H1 (cell line): ENCODE measurements around the gene CCDC24. TPM values are rescaled to one million over a fixed set of nuclear protein-coding genes. Genes with fewer than 3 reads are reported as not detected.
A peak's percentile ranks its signal among the peaks of the same experiment; 100 is the strongest.

Source experiments
- CTCF ChIA-PET: fragments of 300-600 bp; sonication (Branson Sonifier 250); formaldehyde crosslinking; loops from one replicate; lab custom pipeline; 2021; ENCODE audit not compliant: partially characterized antibody; lab: Charles Lee
- POLR2A ChIA-PET: fragments of 300-600 bp; sonication (Branson Sonifier 250); formaldehyde crosslinking; loops from one replicate; lab custom pipeline; 2021; ENCODE audit warnings: inconsistent platforms; ENCODE audit not compliant: partially characterized antibody; lab: Charles Lee
- DNase-seq, 2 experiments: peaks; one replicate each; pipeline versions ENCODE4 v3.0.0 to v3.0.0-alpha.2; 2010 to 2022; ENCODE audit warnings: low spot score in 2 of 2, low read depth in 1 of 2, mixed read lengths in 1 of 2
- FAIRE-seq: peaks from 2 replicates; lab custom pipeline; 2011; peaks lifted over from hg19 to GRCh38; lab: Jason Lieb, UNC
- H2AFZ ChIP-seq: 2 replicates; pipeline ENCODE4 v1.8.1; 2012; ENCODE audit warnings: low read length, inconsistent platforms
- H2AK5ac ChIP-seq: 2 replicates; pipeline ENCODE4 v1.6.1; 2013; ENCODE audit warnings: low read depth, low read length
- H2BK120ac ChIP-seq: replicated peaks from 2 replicates; pipeline ENCODE3; 2013; ENCODE audit warnings: low read depth, low read length, inconsistent platforms
- H2BK12ac ChIP-seq: 2 replicates; pipeline ENCODE4 v1.6.1; 2013; ENCODE audit warnings: low read depth, low read length
- H2BK15ac ChIP-seq: 2 replicates; pipeline ENCODE4 v1.6.1; 2013; ENCODE audit warnings: low read length
- H2BK20ac ChIP-seq: 2 replicates; pipeline ENCODE4 v1.6.1; 2013; ENCODE audit warnings: low read length
- H2BK5ac ChIP-seq: 2 replicates; pipeline ENCODE4 v1.6.1; 2013; ENCODE audit warnings: low read depth, low read length
- H3K14ac ChIP-seq: 2 replicates; pipeline ENCODE4 v1.6.1; 2013; ENCODE audit warnings: inconsistent platforms; ENCODE audit not compliant: insufficient read length
- H3K18ac ChIP-seq: 2 replicates; pipeline ENCODE4 v1.6.1; 2013; ENCODE audit warnings: low read length; ENCODE audit errors: extremely low read depth
- H3K23ac ChIP-seq: 2 replicates; pipeline ENCODE4 v1.6.1; 2013; ENCODE audit warnings: inconsistent platforms; ENCODE audit not compliant: insufficient read length
- H3K23me2 ChIP-seq: 2 replicates; pipeline ENCODE4 v1.6.1; 2013; ENCODE audit warnings: low read depth, low read length
- H3K27ac ChIP-seq: 2 replicates; pipeline ENCODE4 v1.6.1; 2011; ENCODE audit warnings: low read depth, low read length, inconsistent platforms
- H3K27me3 ChIP-seq, 4 experiments: replicated peaks in 1 of 4; 1 replicate in 1 of 4; 2 replicates in 3 of 4; pipeline versions ENCODE4 v1.6.1 to v1.8.1; 2011 to 2013; ENCODE audit warnings: low read length in 3 of 4, mild to moderate bottlenecking in 3 of 4, inconsistent platforms in 2 of 4, mixed read lengths in 2 of 4, moderate library complexity in 1 of 4; ENCODE audit not compliant: control insufficient read depth in 3 of 4, insufficient read depth in 3 of 4; ENCODE audit errors: extremely low read depth in 1 of 4
- H3K36me3 ChIP-seq, 4 experiments: 2 replicates each; pipeline versions ENCODE4 v1.6.1 to v1.8.1; 2011 to 2013; ENCODE audit warnings: mild to moderate bottlenecking in 4 of 4, low read length in 3 of 4, moderate library complexity in 2 of 4, control low read depth in 1 of 4, inconsistent platforms in 1 of 4; ENCODE audit not compliant: insufficient read depth in 4 of 4, control insufficient read depth in 2 of 4
- H3K4ac ChIP-seq: replicated peaks from 2 replicates; pipeline ENCODE3; 2013; ENCODE audit warnings: low read length, low read depth, mixed read lengths, inconsistent platforms; ENCODE audit not compliant: insufficient read length
- H3K4me1 ChIP-seq, 4 experiments: replicated peaks in 1 of 4; 1 replicate in 1 of 4; 2 replicates in 3 of 4; pipeline versions ENCODE4 v1.6.1 to v1.8.1; 2011 to 2013; ENCODE audit warnings: low read length in 3 of 4, inconsistent platforms in 2 of 4, mixed read lengths in 1 of 4; ENCODE audit not compliant: insufficient read depth in 4 of 4, control insufficient read depth in 3 of 4
- H3K4me2 ChIP-seq, 2 experiments: 2 replicates each; pipeline versions ENCODE4 v1.6.1 to v1.8.1; 2011 to 2013; ENCODE audit warnings: low read depth in 2 of 2, low read length in 2 of 2, control low read depth in 1 of 2, inconsistent platforms in 1 of 2, mild to moderate bottlenecking in 1 of 2; ENCODE audit not compliant: insufficient read depth in 1 of 2
- H3K4me3 ChIP-seq, 4 experiments: fragments of 200-600, 300-600 bp in 1 of 4; sonication (generic), shearing (Covaris generic), sonication (Bioruptor Twin) in 1 of 4; 2 replicates each; pipeline versions ENCODE4 v1.5.1 to v1.8.1; 2011 to 2016; ENCODE audit warnings: low read length in 4 of 4, low read depth in 3 of 4, control low read depth in 2 of 4, inconsistent platforms in 2 of 4, mild to moderate bottlenecking in 2 of 4, mixed read lengths in 1 of 4, moderate library complexity in 1 of 4; ENCODE audit not compliant: insufficient read depth in 2 of 4; ENCODE audit errors: extremely low read depth in 1 of 4
- H3K56ac ChIP-seq: replicated peaks from 2 replicates; pipeline ENCODE3; 2013; ENCODE audit warnings: low read depth, mild to moderate bottlenecking, mixed read lengths, low read length, inconsistent platforms; ENCODE audit not compliant: insufficient read length
- H3K79me1 ChIP-seq: 2 replicates; pipeline ENCODE4 v1.6.1; 2013; ENCODE audit warnings: low read depth, low read length, control low read depth
- H3K79me2 ChIP-seq, 2 experiments: 2 replicates each; pipeline versions ENCODE4 v1.6.1 to v1.8.1; 2012 to 2013; ENCODE audit warnings: low read length in 2 of 2, mild to moderate bottlenecking in 2 of 2, inconsistent platforms in 1 of 2; ENCODE audit not compliant: insufficient read depth in 2 of 2, control insufficient read depth in 1 of 2
- H3K9ac ChIP-seq, 4 experiments: replicated peaks in 1 of 4; 1 replicate in 1 of 4; 2 replicates in 3 of 4; pipeline versions ENCODE4 v1.6.1 to v1.8.1; 2011 to 2013; ENCODE audit warnings: low read depth in 3 of 4, low read length in 3 of 4, control low read depth in 2 of 4, mild to moderate bottlenecking in 2 of 4, moderate library complexity in 2 of 4, inconsistent platforms in 1 of 4; ENCODE audit errors: extremely low read depth in 1 of 4
- H3K9me3 ChIP-seq, 2 experiments: 2 replicates each; pipeline versions ENCODE4 v1.6.1 to v1.8.1; 2012 to 2013; ENCODE audit warnings: mild to moderate bottlenecking in 2 of 2, moderate library complexity in 2 of 2, control low read depth in 1 of 2, inconsistent platforms in 1 of 2, low read depth in 1 of 2, low read length in 1 of 2, mixed read lengths in 1 of 2; ENCODE audit not compliant: insufficient read depth in 2 of 2
- H4K20me1 ChIP-seq, 2 experiments: replicated peaks in 1 of 2; 2 replicates each; pipeline versions ENCODE3 to v1.8.1; 2011 to 2013; ENCODE audit warnings: inconsistent platforms in 2 of 2, low read length in 2 of 2, mild to moderate bottlenecking in 1 of 2; ENCODE audit not compliant: insufficient read depth in 2 of 2, control insufficient read depth in 1 of 2
- H4K5ac ChIP-seq: 2 replicates; pipeline ENCODE4 v1.6.1; 2013; ENCODE audit warnings: low read length, low read depth, mixed read lengths, inconsistent platforms; ENCODE audit not compliant: insufficient read length
- H4K8ac ChIP-seq: 2 replicates; pipeline ENCODE4 v1.8.0; 2013; ENCODE audit warnings: mild to moderate bottlenecking, moderate library complexity, low read length, inconsistent platforms; ENCODE audit not compliant: insufficient read depth; ENCODE audit errors: extremely low read depth
- H4K91ac ChIP-seq: replicated peaks from 2 replicates; pipeline ENCODE3; 2013; ENCODE audit warnings: low read length, mixed read lengths, inconsistent platforms; ENCODE audit not compliant: insufficient read length
- KDM1A ChIP-seq: fragments of 200-600, 300-600 bp; sonication (generic); IDR thresholded peaks from 2 replicates; pipeline ENCODE4 v1.7.1; 2016; ENCODE audit warnings: mild to moderate bottlenecking, low read length, borderline replicate concordance
- PHF8 ChIP-seq: fragments of 200-600 bp; sonication (generic); conservative IDR thresholded peaks from 2 replicates; pipeline ENCODE4 v1.7.1; 2012; ENCODE audit warnings: low read depth, mild to moderate bottlenecking, inconsistent platforms, low read length, moderate library complexity
- WGBS, 2 experiments: shearing (Covaris generic) in 1 of 2; methylation state at CpG; one replicate each; pipeline versions ENCODE4 v1.1.6 to v1.1.7; 2013 to 2015; ENCODE audit warnings: low lambda C conversion rate in 2 of 2, mixed read lengths in 2 of 2, inconsistent platforms in 1 of 2, low coverage in 1 of 2, missing lambda C conversion rate in 1 of 2; ENCODE audit not compliant: insufficient replicate concordance in 2 of 2, insufficient coverage in 1 of 2, insufficient read length in 1 of 2; ENCODE audit errors: extremely low coverage in 1 of 2, missing lambda C conversion rate in 1 of 2; 5-methylcytosine and 5-hydroxymethylcytosine counted together
- polyA plus RNA-seq, 7 experiments: library from polyadenylated mRNA; depleted of rRNA in 3 of 7; stranded (reverse) in 5 of 7; unstranded in 2 of 7; fragments of >200 nt in 5 of 7; fragments of 200-250 nt in 2 of 7; gene quantifications; 1 replicate in 5 of 7; 2 replicates in 1 of 7; 4 replicates in 1 of 7; pipeline versions ENCODE4 v1.2.1 to v1.2.3, GENCODE V29; 2011 to 2013; ENCODE audit warnings: missing spikeins in 2 of 7, mixed read lengths in 2 of 7
- total RNA-seq: library from RNA; stranded (reverse); fragmentation: NEBNext Ultra II Directional; extraction: Animal tissue kit (Norgen Biotek cat#: 25700); gene quantifications from 2 replicates; pipeline ENCODE4 v1.2.1, GENCODE V29; 2021

The CCDC24 gene
- total and polyA plus RNA-seq, 2 of the 8 experiments (the other 6 are each of a cell fraction or from before 2014, with no cell fraction given): 11.2 to 11.4 TPM

DNA sequence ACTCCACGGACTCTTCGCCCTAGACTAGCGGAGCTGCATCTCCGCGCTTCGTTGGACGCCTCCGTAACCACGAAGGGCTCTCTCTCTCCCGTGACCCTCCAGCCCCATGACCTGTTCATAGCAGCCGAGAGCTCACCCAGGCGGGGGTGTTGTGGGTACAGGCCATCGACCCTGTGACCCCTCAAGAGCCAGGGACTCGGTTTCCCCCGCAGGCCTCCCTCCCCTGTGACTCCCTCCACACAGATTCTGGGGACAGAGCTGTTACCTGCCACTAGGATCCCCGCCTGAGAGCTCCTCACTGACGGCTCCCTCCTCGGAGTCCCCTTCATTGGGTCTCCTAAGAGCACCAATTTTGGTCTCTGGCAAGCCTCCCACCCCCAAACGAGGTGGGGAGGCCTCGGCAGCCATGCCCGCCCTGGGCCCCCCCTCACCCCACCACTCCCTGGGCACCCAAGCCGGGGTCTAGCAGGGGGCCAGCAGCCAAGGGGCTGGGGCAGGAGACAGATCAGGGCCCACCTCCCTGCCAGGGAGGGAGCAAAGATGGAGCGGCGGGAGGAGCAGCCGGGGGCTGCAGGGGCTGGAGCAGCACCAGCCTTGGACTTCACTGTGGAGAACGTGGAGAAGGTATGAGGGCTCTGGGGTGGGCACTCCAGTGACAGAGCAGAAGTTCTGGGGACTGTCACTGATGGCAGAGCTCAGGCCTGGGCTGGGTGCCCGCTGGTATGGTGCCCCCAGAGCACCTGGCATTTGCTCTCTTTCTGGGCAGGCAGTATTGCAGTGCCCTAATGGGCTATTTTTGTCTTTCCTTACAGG, 44.1 kb upstream of the CCDC24 start:
- Histone ChIP-seq H3K14ac (no peak overlapping the region), H2BK5ac (peak overlapping the region; percentile 99), H4K91ac (peak overlapping the region; percentile 92), H2BK120ac (no peak overlapping the region), H3K4ac (peak overlapping the region; percentile 57), H4K5ac (peak overlapping the region; percentile 45), H3K27me3 (no peaks in the 10 kb centered on the region; a peak in 1 of 7 replicates), H4K8ac (peak overlapping the region; percentile 100), H3K18ac (peak overlapping the region; percentile 96), H2BK15ac (peak overlapping the region; percentile 61; the same call in 1 of the 2 replicates), H2AK5ac (no peak overlapping the region), H3K9me3 (no peaks in the 10 kb centered on the region), H3K4me2 (peak overlapping the region; percentile 66 to 98), H4K20me1 (peaks cover 0 to 4% of the 10 kb centered on the region in 2 experiments), H3K79me1 (peaks cover 3% of the 10 kb centered on the region; the same call in 1 of the 2 replicates), H3K79me2 (no peaks in the 10 kb centered on the region), H2BK12ac (0 out of 2 replicates have a peak overlapping the region, but pooled peaks have one; percentile 95), H2BK20ac (no peak overlapping the region), H3K56ac (no peak overlapping the region), H2AFZ (peak overlapping the region; percentile 61; the same call in 1 of the 2 replicates), H3K4me3 (peak overlapping the region; percentile 44 to 90 (median 76)), H3K27ac (peak overlapping the region; percentile 99; the same call in 1 of the 2 replicates), H3K4me1 (peaks cover 0 to 17% (median 4%) of the 10 kb centered on the region in 4 experiments; a peak in 5 of 7 replicates), H3K36me3 (no peaks in the 10 kb centered on the region; a peak in 1 of 8 replicates), H3K23ac (no peak overlapping the region), H3K23me2 (peaks cover 3% of the 10 kb centered on the region; the same call in 1 of the 2 replicates), H3K9ac (peak overlapping the region; percentile 51 to 98 (median 96); a peak in 6 of 7 replicates)
- ChIA-PET CTCF (interaction anchor here (0.7 to 10.8 kb wide), 15 partner anchors 9 to 548 kb away, joined by 3 to 151 read pairs (median 4); partner anchors contain the start of genes ARTN and DPH2), POLR2A (interaction anchor here (0.8 to 6.8 kb wide), 14 partner anchors 8 to 293 kb away, joined by 3 to 29 read pairs (median 4); partner anchors contain the start of genes ATP6V0B, B4GALT2, CCDC24 and DPH2)
- no peak for DNase-seq
- no peak for FAIRE-seq
- TF ChIP-seq KDM1A (no peak), PHF8 (peak; percentile 70; the same call in 1 of the 2 replicates)
- WGBS, 2 experiments: 23% methylated on average over 16 of the region's 27 CpGs; no CpG with 5 or more reads in 1 of the 2 experiments
